Panc1 (cell line): ENCODE results near the gene CXorf58. TPM values are rescaled to one million over a fixed set of nuclear protein-coding genes. Genes with fewer than 3 reads are reported as not detected.

ENCODE experiments used
- ATAC-seq: fragments of 200-7000 bp; cut with Tn5 transposase; 2 replicates; pipeline ENCODE4 v1.9.1; 2020; ENCODE audit warnings: mild to moderate bottlenecking, moderate library complexity
- BruUV-seq: library from RNA; stranded (reverse); fragments of 400-500 nt; replicated peaks from 2 replicates; lab custom pipeline; 2021; lab: Mats Ljungman, UMichigan
- CTCF ChIA-PET: fragments of 300-600 bp; sonication (Branson Sonifier 250); formaldehyde crosslinking; loops from one replicate; lab custom pipeline; 2022; ENCODE audit warnings: antibody characterized with exemption; lab: Charles Lee
- POLR2A ChIA-PET: fragments of 300-600 bp; sonication (Branson Sonifier 250); formaldehyde crosslinking; loops from one replicate; lab custom pipeline; 2022; ENCODE audit warnings: antibody characterized with exemption; lab: Charles Lee
- DNase-seq: peaks from one replicate; pipeline ENCODE4 v3.0.0-alpha.2; 2010; ENCODE audit warnings: low read depth, low spot score
- H3K27ac ChIP-seq: 2 replicates; pipeline ENCODE4 v1.5.1; 2011; ENCODE audit warnings: mild to moderate bottlenecking, low read length, inconsistent platforms
- H3K27me3 ChIP-seq: fragments of 200-500 bp; sonication (Bioruptor generic); 2 replicates; pipeline ENCODE4 v1.6.0; 2014; ENCODE audit warnings: low read length, inconsistent platforms; ENCODE audit not compliant: control insufficient read depth, insufficient read depth
- H3K36me3 ChIP-seq: fragments of 200-500 bp; sonication (Bioruptor generic); 2 replicates; pipeline ENCODE4 v1.5.1; 2014; ENCODE audit warnings: inconsistent platforms, mild to moderate bottlenecking, low read length, moderate library complexity; ENCODE audit not compliant: control insufficient read depth, insufficient read depth
- H3K4me1 ChIP-seq: 2 replicates; pipeline ENCODE4 v1.5.1; 2011; ENCODE audit warnings: inconsistent platforms, mild to moderate bottlenecking, low read length, moderate library complexity; ENCODE audit not compliant: control insufficient read depth, insufficient read depth
- H3K4me3 ChIP-seq, 2 experiments: 2 replicates each; pipeline ENCODE4 v1.5.1; 2011 to 2012; ENCODE audit warnings: low read depth in 2 of 2, low read length in 2 of 2, mild to moderate bottlenecking in 2 of 2, inconsistent platforms in 1 of 2, moderate library complexity in 1 of 2
- H3K9me3 ChIP-seq: fragments of 200-500 bp; sonication (Bioruptor generic); 2 replicates; pipeline ENCODE4 v1.5.1; 2014; ENCODE audit warnings: low read depth, mild to moderate bottlenecking, inconsistent platforms, low read length, moderate library complexity; ENCODE audit not compliant: control insufficient read depth, insufficient read depth
- CTCF ChIP-seq: fragments of 450-650 bp; IDR thresholded peaks from 2 replicates; pipeline ENCODE4 v1.5.1; 2017; ENCODE audit warnings: mild to moderate bottlenecking
- POLR2AphosphoS5 ChIP-seq: IDR thresholded peaks from 2 replicates; pipeline ENCODE4 v1.6.1; 2012; ENCODE audit warnings: mild to moderate bottlenecking, low read depth, low read length, moderate library complexity
- REST ChIP-seq, 2 experiments: IDR thresholded peaks; 2 replicates each; pipeline ENCODE4 v1.6.1; 2011 to 2012; ENCODE audit warnings: low read depth in 2 of 2, control low read depth in 1 of 2, low read length in 1 of 2, mild to moderate bottlenecking in 1 of 2, moderate library complexity in 1 of 2; ENCODE audit not compliant: insufficient read depth in 1 of 2
- SIN3A ChIP-seq: IDR thresholded peaks from 2 replicates; pipeline ENCODE4 v1.6.1; 2012; ENCODE audit warnings: low read depth, mild to moderate bottlenecking, low read length, moderate library complexity, borderline replicate concordance; ENCODE audit not compliant: insufficient read depth
- TCF7L2 ChIP-seq: IDR thresholded peaks from 2 replicates; pipeline ENCODE4 v1.6.1; 2011; ENCODE audit warnings: mild to moderate bottlenecking, low read depth, low read length, inconsistent platforms
- in situ Hi-C: cut with HindIII; loops from 2 replicates; pipeline ENCODE4 v1.10.0; 2016; ENCODE audit warnings: low sequenced_read_pairs, low pct_unique_long_range_greater_than_20kb
- intact Hi-C: fragments of 100-400 bp; cut with micrococcal nuclease; formaldehyde crosslinking; loops from one replicate; pipeline ENCODE4 v1.10.0; 2022; ENCODE audit not compliant: unreplicated experiment
- total RNA-seq: library from RNA; stranded (reverse); gene quantifications from one replicate; pipeline ENCODE4 v1.2.1, GENCODE V29; 2021; ENCODE audit not compliant: unreplicated experiment

Gene CXorf58
- total RNA-seq, 1 experiment from 2014 or later, result 0.41 TPM

GRCh38 chrX:23944234-23944633 is 36.4 kb downstream of the CXorf58 start:
- H3K27me3 ChIP-seq, result no peaks in the 10 kb centered on the region
- ChIA-PET CTCF (no interaction called here), POLR2A (no interaction called here)
- BruUV-seq, result no TSS peak
- no peak overlapping the region for H3K27ac ChIP-seq
- in situ Hi-C loops (no loop called here), intact Hi-C loops (no loop called here)
- DNase-seq (no peak), ATAC-seq (no peak)
- H3K36me3 ChIP-seq, result no peaks in the 10 kb centered on the region
- H3K4me1 ChIP-seq, result no peaks in the 10 kb centered on the region
- TF ChIP-seq TCF7L2 (no peak), CTCF (no peak), REST (IDR thresholded peaks at IDR 0.05; ENCODE audit: insufficient read depth in 1 of 2, low read depth in 2 of 2, low read length in 1 of 2) (no peak), SIN3A (no peak), POLR2AphosphoS5 (no peak)
- no peak overlapping the region for H3K4me3 ChIP-seq
- H3K9me3 ChIP-seq, result no peaks in the 10 kb centered on the region

GRCh38 chrX:23945206-23945605 is 37.4 kb downstream of the CXorf58 start:
- Histone ChIP-seq H3K9me3 (no peaks in the 10 kb centered on the region), H3K4me3 (no peak overlapping the region), H3K27me3 (no peaks in the 10 kb centered on the region), H3K4me1 (no peaks in the 10 kb centered on the region), H3K36me3 (no peaks in the 10 kb centered on the region), H3K27ac (no peak overlapping the region)
- DNase-seq (no peak), ATAC-seq (no peak)
- CTCF ChIA-PET, result no interaction called here
- POLR2A ChIA-PET, result no interaction called here
- intact Hi-C loops (no loop called here), in situ Hi-C loops (no loop called here)
- BruUV-seq, result no TSS peak
- TF ChIP-seq POLR2AphosphoS5, result no peak
- no peak for TF ChIP-seq TCF7L2
- no peak for TF ChIP-seq REST (IDR thresholded peaks at IDR 0.05; ENCODE audit: insufficient read depth in 1 of 2, low read depth in 2 of 2, low read length in 1 of 2)
- no peak for TF ChIP-seq CTCF
- no peak for TF ChIP-seq SIN3A
